Thymus (tissue), 11 donors: ENCODE data around the gene SERP2. TPM values are rescaled to one million over a fixed set of nuclear protein-coding genes. Genes with fewer than 3 reads are reported as not detected.

Experiments
- DNase-seq, 9 donors: peaks; one replicate each; pipeline ENCODE4 v3.0.0-alpha.2; 2013; ENCODE audit warnings: low spot score in 9 of 9, low read depth in 6 of 9, missing footprints in 1 of 9
- H3K27ac ChIP-seq, 2 donors: one replicate each; pipeline ENCODE4 v1.5.1; 2013; ENCODE audit warnings: control low read depth in 1 of 2, low read depth in 1 of 2, low read length in 1 of 2, mild to moderate bottlenecking in 1 of 2, moderate library complexity in 1 of 2
- H3K27me3 ChIP-seq, 2 donors: one replicate each; pipeline ENCODE4 v1.5.1; 2013; ENCODE audit warnings: low read length in 1 of 2; ENCODE audit not compliant: control insufficient read depth in 2 of 2, insufficient read depth in 1 of 2
- H3K36me3 ChIP-seq, 2 donors: one replicate each; pipeline ENCODE4 v1.5.1; 2013; ENCODE audit warnings: low read length in 1 of 2, mild to moderate bottlenecking in 1 of 2, moderate library complexity in 1 of 2; ENCODE audit not compliant: control insufficient read depth in 2 of 2, insufficient read depth in 2 of 2
- H3K4me1 ChIP-seq, 2 donors: one replicate each; pipeline ENCODE4 v1.5.1; 2013; ENCODE audit warnings: low read length in 2 of 2; ENCODE audit not compliant: control insufficient read depth in 2 of 2, insufficient read depth in 2 of 2
- H3K4me3 ChIP-seq, 2 donors: one replicate each; pipeline ENCODE4 v1.5.1; 2013; ENCODE audit warnings: low read length in 2 of 2, control low read depth in 1 of 2, mild to moderate bottlenecking in 1 of 2
- H3K9me3 ChIP-seq, 2 donors: one replicate each; pipeline ENCODE4 v1.5.1; 2013; ENCODE audit warnings: low read length in 1 of 2, mild to moderate bottlenecking in 1 of 2; ENCODE audit not compliant: control insufficient read depth in 2 of 2, insufficient read depth in 1 of 2
- WGBS: extraction: QIAGEN DNeasy Blood & Tissue Kit; methylation state at CpG from one replicate; pipeline ENCODE4 v1.1.7; 2013; 5-methylcytosine and 5-hydroxymethylcytosine counted together
- polyA plus RNA-seq: library from polyadenylated mRNA; stranded (reverse); fragments of 200-250 nt; gene quantifications from one replicate; pipeline ENCODE4 v1.2.3, GENCODE V29; 2013
- total RNA-seq: library from RNA; stranded (reverse); fragments of 120-200 nt; gene quantifications from one replicate; pipeline ENCODE4 v1.2.4, GENCODE V29; 2013
- donor health status: healthy.

SERP2 gene
- total and polyA plus RNA-seq, 2 donors, result 5.5 to 9.4 TPM

DNA sequence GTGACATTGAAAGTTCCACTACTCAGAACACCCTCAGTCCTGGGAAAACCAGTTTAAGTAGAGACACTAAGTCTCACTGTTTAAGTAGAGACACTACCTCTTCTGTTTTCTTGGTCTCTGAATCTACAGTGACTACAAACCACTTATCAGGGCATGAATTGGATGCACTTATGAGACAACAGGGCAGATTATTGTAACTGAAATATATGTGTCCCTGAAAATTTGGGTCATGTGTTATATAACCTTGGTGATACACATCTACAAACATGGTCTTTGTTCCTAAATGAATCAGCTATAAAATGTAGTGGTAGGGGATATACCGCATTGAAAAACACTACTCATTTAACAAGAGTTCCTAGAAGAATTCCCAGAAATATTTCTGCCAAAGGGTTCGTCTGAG lies 55.7 kb downstream of the SERP2 start:
- DNase-seq, result no peak
- Histone ChIP-seq H3K9me3 (no peaks in the 10 kb centered on the region), H3K4me1 (peaks cover 4 to 21% of the 10 kb centered on the region in 2 donors), H3K4me3 (no peak overlapping the region), H3K27me3 (no peaks in the 10 kb centered on the region), H3K36me3 (peaks cover 3 to 19% of the 10 kb centered on the region in 2 donors), H3K27ac (no peak overlapping the region)
- WGBS, result 95% methylated on average over 2 of the region's 2 CpGs

DNA sequence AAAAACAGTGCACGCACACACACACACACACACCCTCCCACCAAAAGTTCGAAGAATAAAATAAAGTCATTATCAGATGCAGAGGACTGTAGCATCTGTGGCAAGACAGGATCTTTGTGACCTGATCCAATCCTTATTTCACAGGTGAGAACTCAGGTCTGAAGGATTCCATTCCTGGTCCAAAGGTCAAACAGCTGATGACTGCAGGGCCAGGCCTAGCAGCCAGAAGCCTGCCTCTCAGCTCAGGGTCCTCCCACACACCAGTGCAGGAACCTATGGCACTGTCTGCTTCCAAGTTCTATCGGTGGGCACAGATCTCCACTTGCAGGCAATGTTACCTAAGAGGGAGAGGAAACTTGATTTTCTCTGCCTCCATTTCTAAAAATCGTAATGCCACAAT lies 57.5 kb downstream of the SERP2 start:
- H3K9me3 ChIP-seq, result no peaks in the 10 kb centered on the region
- H3K27ac ChIP-seq, result no peak overlapping the region
- H3K4me1 ChIP-seq, result peaks cover 8 to 19% of the 10 kb centered on the region in 2 donors
- peaks cover 7 to 25% of the 10 kb centered on the region in 2 donors for H3K36me3 ChIP-seq
- DNase-seq, result no peak
- H3K27me3 ChIP-seq, result no peaks in the 10 kb centered on the region
- H3K4me3 ChIP-seq, result no peak overlapping the region
- WGBS, result 95% methylated on average over 4 of the region's 4 CpGs

DNA sequence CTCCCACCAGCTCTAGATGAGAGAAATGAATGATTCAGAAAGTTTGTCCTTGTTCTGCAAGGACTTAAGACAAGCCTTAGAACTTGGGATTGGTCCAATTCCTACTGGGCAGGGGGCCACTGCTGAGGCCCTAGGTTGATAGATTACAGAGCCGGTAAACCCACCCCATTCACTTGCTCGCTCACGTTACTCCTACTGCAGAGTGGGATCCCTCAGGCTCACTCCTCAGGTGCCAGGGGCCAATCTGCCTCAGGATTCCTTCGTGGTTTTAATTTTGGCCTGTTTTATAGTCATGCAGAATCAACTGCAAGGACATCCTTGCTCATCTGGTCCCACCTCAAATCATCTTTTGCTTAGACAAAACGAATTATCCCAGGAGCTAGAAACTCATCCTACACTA lies 59.0 kb downstream of the SERP2 start:
- H3K27me3 ChIP-seq, result no peaks in the 10 kb centered on the region
- peaks cover 10 to 26% of the 10 kb centered on the region in 2 donors for H3K4me1 ChIP-seq
- H3K36me3 ChIP-seq, result peaks cover 7 to 25% of the 10 kb centered on the region in 2 donors
- peak in 1 of 9 donors; percentile 12 for DNase-seq
- H3K4me3 ChIP-seq, result no peak overlapping the region
- peak overlapping the region in 1 of 2 donors; percentile 99 for H3K27ac ChIP-seq
- WGBS, result 97% methylated on average over 5 of the region's 5 CpGs
- no peaks in the 10 kb centered on the region for H3K9me3 ChIP-seq

DNA sequence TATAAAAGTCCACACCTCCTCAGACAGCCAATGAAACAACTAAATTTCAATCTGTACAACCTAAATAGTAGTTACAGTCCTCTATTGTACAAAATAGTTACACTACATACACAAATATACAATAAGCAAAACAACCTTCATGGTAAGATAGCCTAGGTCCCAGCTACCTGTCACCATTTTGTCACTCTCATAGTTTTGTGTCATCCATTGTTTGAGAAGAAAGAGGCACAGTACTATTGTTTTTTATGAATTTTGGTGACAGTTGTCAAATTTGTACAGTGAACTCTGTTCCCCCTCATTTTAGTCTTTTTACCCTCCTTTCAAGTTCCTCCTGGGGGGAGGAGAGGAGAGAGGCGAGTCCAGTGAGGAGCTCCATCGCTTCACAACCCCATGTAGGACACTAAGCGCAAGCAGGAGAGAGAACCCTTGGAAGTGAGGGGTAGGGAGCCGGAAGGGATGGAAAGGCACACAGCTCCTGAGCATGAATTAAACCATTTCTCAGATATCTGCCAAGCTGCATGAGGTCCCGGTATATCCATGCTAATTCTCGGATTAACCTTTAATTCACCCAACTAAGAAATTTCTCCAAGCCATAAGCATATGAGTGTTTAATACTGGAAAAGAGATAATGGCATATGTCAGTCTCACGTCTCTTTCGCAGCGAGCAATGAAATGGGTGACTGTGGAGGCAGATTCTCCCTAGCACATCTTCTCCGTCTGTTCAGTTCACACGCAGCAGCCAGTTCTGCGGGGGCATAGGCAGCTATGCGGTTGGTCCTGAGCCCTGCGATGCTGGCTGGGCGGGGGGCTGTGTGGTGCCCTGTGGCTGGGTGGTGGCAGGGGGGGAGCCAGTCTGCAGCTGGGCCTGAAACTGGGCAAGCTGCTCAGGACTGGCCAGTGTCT lies 60.5 kb downstream of the SERP2 start:
- Histone ChIP-seq H3K4me1 (peaks cover 10 to 28% of the 10 kb centered on the region in 2 donors), H3K27ac (peak overlapping the region; percentile 77 to 99), H3K4me3 (peak overlapping the region; percentile 89 to 95), H3K27me3 (no peaks in the 10 kb centered on the region), H3K36me3 (peaks cover 7 to 25% of the 10 kb centered on the region in 2 donors), H3K9me3 (no peaks in the 10 kb centered on the region)
- peak in 2 of 9 donors; percentile 24 to 49 for DNase-seq
- WGBS, result 95% methylated on average over 15 of the region's 15 CpGs

DNA sequence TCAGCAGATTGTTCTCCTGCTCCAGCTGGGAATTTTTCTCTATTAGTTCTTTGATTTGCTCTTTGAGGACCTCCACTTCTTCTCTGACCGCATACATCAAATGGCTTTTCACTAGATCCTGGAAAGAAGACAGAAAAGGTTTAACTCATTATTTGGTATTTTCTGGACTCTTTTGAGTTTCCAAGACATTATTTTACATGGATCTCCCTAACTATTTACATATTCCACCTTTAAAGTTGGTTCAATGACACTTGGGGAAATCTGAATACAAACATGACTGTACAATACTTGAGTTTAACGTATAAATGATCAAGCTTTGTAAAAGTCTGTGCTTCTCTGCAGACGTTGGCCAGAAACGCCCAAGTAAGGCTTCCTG lies 61.1 kb downstream of the SERP2 start:
- WGBS, result 24% methylated on average over 4 of the region's 4 CpGs
- H3K9me3 ChIP-seq, result no peaks in the 10 kb centered on the region
- H3K4me1 ChIP-seq, result peaks cover 10 to 28% of the 10 kb centered on the region in 2 donors

DNA sequence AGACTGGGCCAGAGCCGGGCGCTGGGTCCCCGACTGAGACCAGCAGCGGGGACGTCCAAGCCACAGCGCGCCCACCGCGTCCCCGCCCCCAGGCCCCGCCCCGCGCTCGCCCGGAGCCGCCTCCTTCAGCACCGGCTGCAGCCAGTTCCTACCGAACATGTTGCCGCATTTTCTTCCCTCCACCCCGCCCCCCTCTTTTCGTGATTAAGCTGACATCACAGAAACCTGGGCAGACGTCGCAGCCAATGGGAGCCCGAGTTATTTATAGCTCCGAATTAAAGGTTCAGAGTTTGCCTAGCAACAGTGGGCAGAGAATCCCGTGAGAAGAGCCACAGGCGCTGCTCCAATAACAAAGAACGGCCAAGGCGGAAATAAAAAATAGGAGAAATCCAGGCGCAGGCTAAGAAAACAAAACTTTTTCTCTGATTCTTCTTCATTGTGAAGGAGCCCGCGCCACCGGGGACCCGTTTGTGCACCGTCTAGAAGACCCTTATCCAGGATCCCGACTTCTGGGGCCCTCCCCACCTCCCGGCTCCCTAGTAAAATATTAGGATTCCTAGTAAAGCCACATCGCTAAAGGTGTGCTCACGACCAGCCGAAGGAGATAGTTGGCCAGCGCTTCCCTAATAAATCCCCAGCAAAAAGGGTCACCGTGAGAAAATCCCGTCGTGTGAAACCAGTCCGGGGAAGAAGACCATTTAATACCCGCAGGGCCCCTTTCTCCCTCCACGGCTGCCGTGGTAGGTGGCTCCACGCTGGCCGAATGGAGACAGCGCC lies 61.7 kb downstream of the SERP2 start:
- H3K27me3 ChIP-seq, result no peaks in the 10 kb centered on the region
- no peaks in the 10 kb centered on the region for H3K9me3 ChIP-seq
- peaks cover 7 to 25% of the 10 kb centered on the region in 2 donors for H3K36me3 ChIP-seq
- H3K27ac ChIP-seq, result peak overlapping the region; percentile 95 to 99
- under 1% methylated on average over 51 of the region's 51 CpGs for WGBS
- H3K4me1 ChIP-seq, result peaks cover 10 to 28% of the 10 kb centered on the region in 2 donors
- H3K4me3 ChIP-seq, result peak overlapping the region; percentile 89 to 95
- DNase-seq, result peak; percentile 96 to 100 (median 99)

More for the DNA sequence above, 61.1 kb downstream of the SERP2 start:
- Histone ChIP-seq H3K36me3 (peaks cover 7 to 25% of the 10 kb centered on the region in 2 donors), H3K27me3 (no peaks in the 10 kb centered on the region), H3K27ac (peak overlapping the region; percentile 77 to 99), H3K4me3 (peak overlapping the region; percentile 89 to 95)
- peak in 1 of 9 donors; percentile 14 for DNase-seq

DNA sequence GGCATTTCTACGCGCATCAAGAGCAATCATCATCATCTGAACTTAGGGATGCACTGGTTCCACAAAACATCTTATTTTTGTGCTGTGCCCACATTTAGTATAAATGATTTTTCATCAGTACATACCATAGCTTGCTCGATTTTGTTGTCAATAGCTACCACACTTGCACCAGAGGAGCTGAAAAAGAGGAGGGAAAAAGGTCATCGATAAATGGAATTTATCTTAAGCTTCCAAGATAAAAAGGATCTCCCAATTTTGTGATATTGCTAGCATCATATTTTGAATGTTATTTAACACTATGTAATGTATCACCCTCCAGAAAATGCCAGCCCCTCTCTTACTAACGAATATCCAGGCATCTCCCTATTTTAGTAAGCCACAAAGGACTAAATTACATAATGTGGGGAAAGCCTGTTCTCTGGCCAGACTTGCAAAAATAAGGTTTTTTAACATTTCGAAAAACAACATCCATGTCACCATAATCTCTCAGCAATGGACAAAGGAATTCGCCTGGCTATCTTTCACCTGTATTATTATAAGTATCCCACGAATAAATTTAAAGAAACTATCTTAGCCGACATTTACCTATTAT lies 62.4 kb downstream of the SERP2 start:
- peaks cover 10 to 28% of the 10 kb centered on the region in 2 donors for H3K4me1 ChIP-seq
- no peaks in the 10 kb centered on the region for H3K9me3 ChIP-seq
- H3K27me3 ChIP-seq, result no peaks in the 10 kb centered on the region
- WGBS, result under 1% methylated on average over 9 of the region's 9 CpGs
- peak overlapping the region; percentile 89 to 95 for H3K4me3 ChIP-seq
- peak overlapping the region; percentile 95 to 99 for H3K27ac ChIP-seq
- peaks cover 7 to 25% of the 10 kb centered on the region in 2 donors for H3K36me3 ChIP-seq
- no peak for DNase-seq

DNA sequence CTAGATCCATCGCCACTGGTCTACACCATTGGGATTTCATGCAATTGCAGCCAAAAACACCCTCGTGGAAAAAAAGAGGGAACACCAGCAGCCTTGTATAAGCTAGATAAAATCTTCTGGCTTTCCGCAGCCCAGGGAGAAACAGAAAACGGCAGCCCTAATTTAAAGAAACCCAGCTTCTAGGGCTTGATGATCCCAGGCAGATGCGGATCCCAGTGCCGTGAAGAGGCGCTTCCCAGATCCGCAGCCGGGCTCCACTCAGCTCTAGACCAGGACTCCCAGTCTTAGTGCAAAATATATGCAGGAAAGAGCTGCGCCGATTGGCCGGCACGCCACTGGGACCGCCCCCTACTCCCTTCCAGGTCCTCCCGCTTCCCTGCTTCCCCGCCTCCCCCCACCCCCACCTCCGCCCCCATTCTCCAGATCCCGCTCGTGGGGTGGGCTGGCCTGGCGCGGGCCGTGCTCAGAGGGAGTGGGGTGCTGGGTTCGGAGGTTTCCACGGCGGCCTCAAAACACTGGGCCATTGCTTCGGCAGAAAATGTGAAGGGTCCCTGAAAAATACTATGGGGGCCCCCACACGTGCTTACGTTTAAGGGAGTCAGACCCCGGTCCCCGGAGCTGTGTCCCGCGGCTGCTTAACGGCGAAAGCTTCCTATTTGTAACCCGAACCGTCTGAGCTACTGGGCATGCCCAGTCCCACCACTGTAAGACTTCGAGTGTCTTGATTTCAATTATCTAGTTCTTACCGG lies 63.1 kb downstream of the SERP2 start:
- H3K27me3 ChIP-seq, result no peaks in the 10 kb centered on the region
- WGBS, result under 1% methylated on average over 38 of the region's 38 CpGs
- peak overlapping the region; percentile 92 to 99 for H3K27ac ChIP-seq
- peaks cover 7 to 25% of the 10 kb centered on the region in 2 donors for H3K36me3 ChIP-seq
- peak overlapping the region; percentile 89 to 95 for H3K4me3 ChIP-seq
- H3K9me3 ChIP-seq, result no peaks in the 10 kb centered on the region
- peaks cover 10 to 28% of the 10 kb centered on the region in 2 donors for H3K4me1 ChIP-seq
- peak; percentile 47 to 85 (median 68) for DNase-seq
